HG03280 (cell line): ENCODE data around the gene ACTA2.
"Not testable (repeated sequence)": the region's sequence is repeated elsewhere in the genome, so short reads cannot be mapped to it uniquely, and the experiment has no call there.

Experiments
- ATAC-seq: cut with Tn5 transposase; IDR thresholded peaks from one replicate; pipeline ENCODE4 v1.9.1; 2021; ENCODE audit warnings: mild to moderate bottlenecking, moderate library complexity; ENCODE audit not compliant: unreplicated experiment

The ACTA2 gene

GRCh38 chr10:88953662-88954061, 1.1 kb upstream of the ACTA2 start:
- ATAC-seq = no peak

GRCh38 chr10:88949912-88950837, 2.4 kb downstream of the ACTA2 start:
- no peak for ATAC-seq

DNA sequence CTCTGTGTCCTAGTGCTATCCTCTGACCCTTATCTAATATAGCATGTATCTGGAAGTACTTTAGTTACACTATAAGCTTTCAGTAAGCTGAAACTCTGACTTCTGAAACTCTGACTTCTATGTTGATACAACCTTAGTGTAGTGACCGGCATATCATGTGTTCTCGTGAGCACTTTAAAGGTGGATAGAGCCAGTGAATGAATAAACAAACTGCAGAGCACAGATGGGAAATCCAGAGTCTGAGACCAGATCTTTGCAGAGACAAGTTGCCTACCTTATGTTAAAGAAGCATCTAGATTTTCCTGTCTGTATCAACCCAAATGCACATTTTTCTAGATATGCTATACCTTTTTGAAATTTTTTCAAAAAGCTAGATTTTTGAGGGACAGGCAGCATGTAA, 3.5 kb downstream of the ACTA2 start:
- no peak for ATAC-seq

DNA sequence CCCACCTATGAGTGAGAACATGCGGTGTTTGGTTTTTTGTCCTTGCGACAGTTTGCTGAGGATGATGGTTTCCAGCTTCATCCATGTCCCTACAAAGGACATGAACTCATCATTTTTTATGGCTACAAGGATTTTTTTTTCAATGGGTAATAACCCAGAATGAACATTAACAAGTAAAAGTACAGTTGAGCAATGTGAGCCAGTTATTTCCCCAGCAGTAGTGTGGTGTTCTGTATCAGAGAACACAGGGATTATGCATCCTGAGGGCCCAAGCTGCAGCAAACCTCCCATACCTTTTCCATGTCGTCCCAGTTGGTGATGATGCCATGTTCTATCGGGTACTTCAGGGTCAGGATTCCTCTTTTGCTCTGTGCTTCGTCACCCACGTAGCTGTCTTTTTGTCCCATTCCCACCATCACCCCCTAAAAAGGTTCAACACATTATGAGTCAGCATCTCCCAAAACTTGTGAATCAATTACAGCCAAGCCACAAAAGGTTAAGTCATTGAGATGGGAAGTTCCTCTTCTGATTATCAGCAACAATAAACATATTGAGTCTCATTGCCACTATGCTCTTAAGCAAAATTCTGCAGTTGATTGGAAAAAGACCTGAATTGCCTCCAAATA, 5.5 kb downstream of the ACTA2 start:
- ATAC-seq = no peak

DNA sequence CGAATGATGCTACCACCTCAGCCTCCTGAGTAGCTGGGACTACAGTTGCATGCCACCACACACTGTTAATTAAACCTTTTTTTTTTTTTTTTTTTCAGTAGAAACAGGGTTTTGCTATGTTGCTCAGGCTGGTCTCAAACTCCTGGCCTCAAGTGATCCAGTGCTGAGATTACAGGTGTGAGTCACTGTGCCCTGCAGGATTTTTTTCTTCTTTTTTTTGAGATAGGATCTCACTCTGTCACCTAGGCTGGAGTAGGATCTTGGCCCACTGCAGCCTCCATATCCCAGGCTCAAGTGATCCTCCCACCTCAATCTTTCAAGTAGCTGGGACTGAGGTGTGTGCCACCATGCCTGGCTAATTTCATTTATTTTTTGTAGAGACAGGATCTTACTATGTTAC, 6.4 kb downstream of the ACTA2 start:
- no peak for ATAC-seq

- ATAC-seq = no peak
Measured at GRCh38 chr10:88944813-88945212, 7.8 kb downstream of the ACTA2 start.

DNA sequence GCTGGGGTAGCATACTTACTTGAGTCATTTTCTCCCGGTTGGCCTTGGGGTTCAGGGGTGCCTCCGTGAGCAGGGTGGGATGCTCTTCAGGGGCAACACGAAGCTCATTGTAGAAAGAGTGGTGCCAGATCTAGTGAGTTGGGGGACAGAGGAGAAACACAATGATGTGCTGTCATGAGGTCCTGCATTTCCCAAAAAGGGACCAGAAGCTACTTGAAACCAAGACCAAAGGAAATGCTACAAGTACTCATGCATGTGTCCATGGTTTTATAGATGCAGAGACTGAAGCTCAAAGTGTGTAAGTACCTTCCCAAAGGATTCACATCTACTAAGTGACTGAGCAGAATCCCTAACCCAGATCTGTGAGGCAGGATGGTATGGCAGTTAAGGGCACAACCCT, 8.8 kb downstream of the ACTA2 start:
- ATAC-seq = no peak

- ATAC-seq = no peak
Measured at GRCh38 chr10:88941026-88941425, 11.5 kb downstream of the ACTA2 start.

GRCh38 chr10:88938938-88939337, 13.6 kb downstream of the ACTA2 start:
- no peak for ATAC-seq

GRCh38 chr10:88938039-88938438, 14.5 kb downstream of the ACTA2 start:
- ATAC-seq = no peak

- no peak for ATAC-seq
Measured at GRCh38 chr10:88936656-88937055, 15.9 kb downstream of the ACTA2 start.

DNA sequence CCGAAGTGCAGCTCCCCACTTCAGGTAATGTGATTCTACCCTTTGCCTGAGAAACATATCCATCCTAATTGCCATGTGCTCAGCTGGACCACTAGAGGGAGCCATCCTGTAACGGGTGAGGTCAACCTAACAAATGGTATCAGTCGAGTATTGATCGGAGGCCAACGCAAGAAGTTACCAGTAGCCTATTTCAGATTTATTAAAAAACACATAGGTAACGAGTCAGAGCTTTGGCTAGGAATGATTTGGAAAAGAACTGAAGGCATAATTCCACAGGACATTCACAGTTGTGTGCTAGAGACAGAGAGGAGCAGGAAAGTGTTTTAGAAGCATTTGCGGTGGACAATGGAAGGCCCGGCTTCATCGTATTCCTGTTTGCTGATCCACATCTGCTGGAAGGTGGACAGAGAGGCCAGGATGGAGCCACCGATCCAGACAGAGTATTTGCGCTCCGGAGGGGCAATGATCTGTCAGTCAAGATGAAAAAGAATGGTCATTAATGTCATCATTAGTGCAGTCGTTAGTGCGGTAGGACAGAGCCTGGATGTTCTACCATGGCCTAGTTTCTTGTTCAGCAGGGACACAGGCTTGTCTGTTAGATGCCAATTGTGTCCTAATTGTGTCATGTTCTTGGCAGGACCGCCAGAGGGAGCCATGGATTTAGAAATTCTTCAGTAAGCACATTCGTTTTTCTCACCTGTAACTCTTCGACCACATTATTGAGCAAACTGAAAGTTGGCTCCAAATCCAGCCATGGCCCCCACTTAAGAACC, 17.5 kb downstream of the ACTA2 start:
- no peak for ATAC-seq

GRCh38 chr10:88933564-88933963, 19.0 kb downstream of the ACTA2 start:
- ATAC-seq = no peak

GRCh38 chr10:88932539-88933256, 19.9 kb downstream of the ACTA2 start:
- peak; percentile 69 for ATAC-seq

GRCh38 chr10:88932029-88932428, 20.5 kb downstream of the ACTA2 start:
- not testable (repeated sequence) for ATAC-seq

- ATAC-seq = no peak
Measured at GRCh38 chr10:88931548-88931947, 21.0 kb downstream of the ACTA2 start.

- no peak for ATAC-seq
Measured at GRCh38 chr10:88928254-88928653, 24.3 kb downstream of the ACTA2 start.

GRCh38 chr10:88927416-88927690, 25.2 kb downstream of the ACTA2 start:
- ATAC-seq = no peak

DNA sequence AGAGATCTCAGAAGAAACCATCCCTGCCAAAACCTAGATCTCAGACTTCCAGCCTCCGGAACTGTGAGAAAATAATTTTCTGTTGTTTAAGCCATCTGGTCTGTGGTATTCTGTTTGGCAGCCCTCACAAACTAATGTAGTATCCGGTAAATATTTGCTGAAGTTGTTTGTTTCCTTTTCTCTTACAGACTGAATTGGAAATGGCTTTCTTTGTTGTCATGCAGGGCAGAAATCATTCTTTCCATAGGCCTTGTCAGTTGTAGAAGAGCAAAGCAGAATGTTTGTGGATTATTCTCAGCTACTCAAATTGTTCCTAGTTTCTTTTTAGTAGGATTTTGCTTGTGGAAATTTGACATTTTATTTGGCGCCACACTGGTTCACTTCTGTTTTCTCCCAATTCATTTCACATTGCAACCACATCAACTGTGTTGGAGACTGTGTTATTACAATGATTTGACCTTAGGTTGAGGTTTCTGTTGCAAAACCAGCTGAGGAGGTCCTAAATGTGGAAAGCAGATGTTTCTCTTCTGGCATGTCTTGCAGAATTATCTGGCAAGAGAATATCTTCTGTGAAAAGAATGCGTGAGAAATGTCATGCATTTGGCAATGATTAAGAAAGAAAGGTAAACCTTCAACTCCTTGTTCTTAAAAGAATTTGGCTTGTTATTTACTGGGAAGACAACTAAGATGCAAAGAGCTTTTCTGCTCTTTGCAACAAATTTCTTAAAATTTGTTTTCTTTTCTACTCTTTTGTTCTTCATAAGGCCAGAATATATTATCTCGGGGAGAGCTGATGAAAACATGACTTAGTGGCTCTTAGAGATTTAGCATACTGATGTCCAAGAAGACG, 25.8 kb downstream of the ACTA2 start:
- ATAC-seq = no peak

GRCh38 chr10:88923520-88923919, 29.1 kb downstream of the ACTA2 start:
- ATAC-seq = no peak
